HG02852 (cell line): ENCODE data around the gene GADL1.

ENCODE experiments used
- ATAC-seq: cut with Tn5 transposase; IDR thresholded peaks from one replicate; pipeline ENCODE4 v1.9.1; 2021; ENCODE audit warnings: mild to moderate bottlenecking, moderate library complexity; ENCODE audit not compliant: unreplicated experiment

The GADL1 gene, protein sequence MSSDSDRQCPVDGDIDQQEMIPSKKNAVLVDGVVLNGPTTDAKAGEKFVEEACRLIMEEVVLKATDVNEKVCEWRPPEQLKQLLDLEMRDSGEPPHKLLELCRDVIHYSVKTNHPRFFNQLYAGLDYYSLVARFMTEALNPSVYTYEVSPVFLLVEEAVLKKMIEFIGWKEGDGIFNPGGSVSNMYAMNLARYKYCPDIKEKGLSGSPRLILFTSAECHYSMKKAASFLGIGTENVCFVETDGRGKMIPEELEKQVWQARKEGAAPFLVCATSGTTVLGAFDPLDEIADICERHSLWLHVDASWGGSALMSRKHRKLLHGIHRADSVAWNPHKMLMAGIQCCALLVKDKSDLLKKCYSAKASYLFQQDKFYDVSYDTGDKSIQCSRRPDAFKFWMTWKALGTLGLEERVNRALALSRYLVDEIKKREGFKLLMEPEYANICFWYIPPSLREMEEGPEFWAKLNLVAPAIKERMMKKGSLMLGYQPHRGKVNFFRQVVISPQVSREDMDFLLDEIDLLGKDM

DNA sequence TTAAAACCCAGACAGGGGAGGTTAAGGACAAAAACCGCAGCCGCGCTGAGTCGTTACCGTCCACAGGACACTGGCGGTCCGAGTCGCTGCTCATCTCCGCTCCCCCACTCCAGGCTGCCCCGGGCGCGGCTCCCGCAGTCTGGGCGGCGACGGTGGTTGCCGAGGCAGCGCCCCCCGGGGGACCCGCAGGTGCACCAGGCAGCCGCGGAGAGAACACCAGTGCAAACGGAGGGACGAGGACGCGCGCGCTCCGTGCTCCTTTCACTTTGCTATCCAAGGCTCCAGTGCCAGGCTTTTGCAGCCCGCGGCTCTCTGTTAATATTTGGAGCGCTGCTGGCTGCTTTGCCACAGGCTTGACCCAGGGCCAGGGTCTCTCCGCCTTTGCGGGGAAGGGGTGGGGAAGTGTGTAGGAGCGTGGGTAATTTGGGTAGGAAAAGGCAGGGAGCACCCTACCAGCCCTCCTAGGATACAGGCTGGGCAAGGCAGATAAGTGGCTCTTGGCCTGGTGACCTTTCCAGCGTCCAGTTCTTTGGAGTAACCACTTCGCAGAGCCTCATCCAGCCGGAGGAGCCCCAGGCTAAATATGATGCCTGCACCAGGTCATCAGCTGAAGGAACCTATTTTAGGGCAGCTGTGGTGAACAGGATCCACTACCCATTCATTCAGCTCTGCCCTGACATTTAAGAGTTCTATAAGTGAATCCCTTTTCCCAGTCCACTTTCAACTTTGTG is at the start of gene GADL1:
Gene GADL1 (minus strand): TSS at position 141 of the 731 bp plus-strand sequence. CDS start 47 bp downstream, at position 94.
- ATAC-seq = no peak

- ATAC-seq = no peak
Observed at GRCh38 chr3:30944124-30944523, 49.7 kb upstream of the GADL1 start.

DNA sequence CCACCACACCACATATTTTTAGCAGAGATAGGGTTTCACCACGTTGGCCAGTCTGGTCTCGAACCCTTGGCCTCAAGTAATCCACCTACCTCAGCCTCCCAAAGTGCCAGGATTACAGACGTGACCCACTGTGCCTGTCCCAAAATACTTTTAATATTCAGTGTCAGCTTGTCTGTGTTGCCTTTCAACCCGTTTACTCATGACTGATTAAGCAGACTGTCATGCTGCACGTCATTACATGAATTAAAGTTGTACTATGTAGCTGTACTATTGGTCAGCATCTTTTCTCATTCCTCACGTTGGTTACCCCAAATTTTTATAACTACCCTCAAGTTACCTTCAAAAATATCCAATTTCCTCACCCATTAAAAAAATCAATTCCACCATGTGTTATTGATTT is 48.7 kb upstream of the GADL1 start:
- ATAC-seq = no peak

GRCh38 chr3:30941342-30941741 is 46.9 kb upstream of the GADL1 start:
- ATAC-seq = no peak

- no peak for ATAC-seq
Observed at GRCh38 chr3:30940740-30941139, 46.3 kb upstream of the GADL1 start.

GRCh38 chr3:30934208-30934550 is 39.7 kb upstream of the GADL1 start:
- ATAC-seq = no peak

GRCh38 chr3:30933478-30934207 is 39.2 kb upstream of the GADL1 start:
- ATAC-seq = no peak

- ATAC-seq = no peak
Observed at GRCh38 chr3:30932513-30933098, 38.1 kb upstream of the GADL1 start.

DNA sequence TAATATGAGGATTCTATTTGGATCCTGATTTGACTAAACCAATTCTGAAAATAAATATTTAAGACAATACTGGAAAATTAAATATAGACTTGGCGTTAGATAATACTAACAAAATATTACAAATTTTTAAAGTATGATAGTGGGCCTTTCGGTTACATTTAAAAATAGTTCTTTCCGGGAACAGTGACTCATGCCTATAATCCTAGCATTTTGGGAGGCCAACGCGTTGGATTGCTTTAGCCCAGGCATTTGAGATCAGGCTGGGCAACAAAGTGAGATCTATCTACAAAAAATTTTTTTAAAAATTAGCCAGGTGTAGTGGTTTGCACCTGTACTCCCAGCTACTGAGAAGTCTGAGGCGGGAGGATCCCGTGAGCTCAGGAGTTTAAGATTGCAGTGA is 30.3 kb upstream of the GADL1 start:
- no peak for ATAC-seq

- ATAC-seq = no peak
Observed at GRCh38 chr3:30919564-30919963, 25.1 kb upstream of the GADL1 start.

- no peak for ATAC-seq
Observed at GRCh38 chr3:30918761-30919160, 24.3 kb upstream of the GADL1 start.

DNA sequence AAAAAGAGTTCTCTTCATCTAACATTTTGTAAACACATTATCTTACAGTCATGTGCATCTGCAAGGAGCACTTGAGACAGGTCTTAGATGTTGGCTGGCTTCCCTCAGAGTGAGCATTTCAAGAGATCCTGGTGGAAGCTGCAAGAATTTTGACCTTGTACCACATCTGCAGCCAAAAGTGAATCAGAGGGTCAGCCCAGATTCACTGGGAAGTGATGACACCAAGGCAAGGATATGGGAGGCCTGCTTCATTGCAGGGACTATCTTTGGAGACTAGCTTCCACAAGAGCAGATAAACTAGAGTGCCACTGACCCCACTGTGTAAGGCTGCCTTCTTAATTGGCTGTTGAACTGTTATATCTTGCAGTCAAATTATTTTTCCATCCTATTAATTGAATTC is 21.3 kb upstream of the GADL1 start:
- no peak for ATAC-seq

- no peak for ATAC-seq
Observed at GRCh38 chr3:30914696-30915095, 20.2 kb upstream of the GADL1 start.

GRCh38 chr3:30913176-30913575 is 18.7 kb upstream of the GADL1 start:
- ATAC-seq = no peak

DNA sequence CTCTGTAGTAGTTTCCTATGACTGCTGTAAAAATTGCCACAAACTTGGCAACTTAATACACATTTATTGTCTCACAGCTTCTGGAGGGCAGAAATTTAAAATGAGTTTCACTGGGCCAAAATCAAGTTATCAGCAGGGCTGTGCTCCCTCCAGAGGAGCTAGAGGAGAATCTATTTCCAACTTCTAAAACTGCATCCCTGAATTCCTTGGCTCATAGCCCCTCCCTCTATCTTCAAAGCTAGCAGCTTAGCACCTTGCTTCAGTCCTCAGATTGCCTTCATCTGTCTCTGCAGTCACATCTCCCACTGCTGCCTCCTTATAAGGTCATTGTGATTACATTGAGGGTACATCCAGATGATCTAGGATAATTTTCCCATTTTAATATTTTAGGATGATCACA is 17.8 kb upstream of the GADL1 start:
- no peak for ATAC-seq

GRCh38 chr3:30908456-30909037 is 14.1 kb upstream of the GADL1 start:
- ATAC-seq = no peak

GRCh38 chr3:30904996-30905395 is 10.5 kb upstream of the GADL1 start:
- ATAC-seq = no peak

DNA sequence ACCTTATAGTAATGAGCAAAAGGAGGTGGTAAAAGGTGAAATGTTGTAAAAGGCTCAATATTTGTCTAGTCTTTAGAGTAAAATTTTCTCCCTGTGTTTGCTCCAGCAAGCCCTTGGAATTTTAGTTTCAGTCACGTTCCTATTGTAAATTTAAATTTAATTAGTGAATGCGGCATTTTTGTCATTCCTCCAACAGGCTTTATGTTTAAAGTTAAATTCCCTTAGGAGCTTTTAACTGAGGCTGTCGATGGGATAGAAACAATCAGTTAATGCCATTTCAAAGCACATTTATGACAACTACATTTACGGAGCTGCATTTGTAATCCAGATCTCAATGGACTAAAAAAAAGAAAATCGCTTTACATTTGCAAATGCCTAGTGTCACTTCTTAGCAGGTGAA is 868 bp upstream of the GADL1 start:
- no peak for ATAC-seq

GRCh38 chr3:30893678-30894325 is 659 bp downstream of the GADL1 start:
- ATAC-seq = no peak

GRCh38 chr3:30890907-30891306 is 3.6 kb downstream of the GADL1 start:
- ATAC-seq = no peak
